Measurements from ENCODE around the gene LRRC23. TPM values are rescaled to one million over a fixed set of nuclear protein-coding genes. Genes with fewer than 3 reads are reported as not detected.

The LRRC23 gene
- total and polyA plus RNA-seq, 2 of the 13 experiments (the other 11 are each of a cell fraction or from before 2014, with no cell fraction given) = 6.0 to 7.8 TPM

DNA sequence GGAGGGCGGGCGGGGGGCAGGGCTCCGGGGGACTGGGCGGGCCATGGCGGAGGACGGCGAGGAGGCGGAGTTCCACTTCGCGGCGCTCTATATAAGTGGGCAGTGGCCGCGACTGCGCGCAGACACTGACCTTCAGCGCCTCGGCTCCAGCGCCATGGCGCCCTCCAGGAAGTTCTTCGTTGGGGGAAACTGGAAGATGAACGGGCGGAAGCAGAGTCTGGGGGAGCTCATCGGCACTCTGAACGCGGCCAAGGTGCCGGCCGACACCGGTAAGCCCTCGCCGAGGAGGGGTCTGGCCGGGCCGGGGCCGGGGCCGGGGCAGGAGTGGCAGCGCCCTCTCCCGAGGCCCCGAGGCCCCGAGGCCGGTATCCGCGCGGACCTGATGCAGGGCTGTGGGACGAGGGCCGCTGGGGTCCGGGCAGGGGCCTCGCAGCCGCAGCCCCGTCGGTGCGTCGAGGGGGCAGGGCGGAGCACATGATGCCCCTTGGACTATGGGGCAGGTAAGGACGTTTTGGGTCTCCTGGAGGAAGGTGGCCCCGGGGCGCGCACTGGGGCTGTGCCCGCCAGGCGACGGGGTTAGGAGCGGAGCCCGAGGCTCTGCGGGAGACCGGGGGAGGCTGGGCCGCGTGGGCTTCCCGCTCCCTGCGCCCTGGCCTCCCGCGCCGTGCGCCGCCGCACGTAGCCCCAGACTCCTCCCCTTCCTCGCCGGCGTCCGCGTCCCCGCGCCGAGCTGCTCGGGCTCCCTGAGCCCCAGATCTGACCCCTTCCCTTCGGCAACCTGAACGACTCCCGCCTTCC lies 37.0 kb upstream of the LRRC23 start, which contains the start of gene TPI1 (continued):
- TF ChIP-seq, protein P1, sequence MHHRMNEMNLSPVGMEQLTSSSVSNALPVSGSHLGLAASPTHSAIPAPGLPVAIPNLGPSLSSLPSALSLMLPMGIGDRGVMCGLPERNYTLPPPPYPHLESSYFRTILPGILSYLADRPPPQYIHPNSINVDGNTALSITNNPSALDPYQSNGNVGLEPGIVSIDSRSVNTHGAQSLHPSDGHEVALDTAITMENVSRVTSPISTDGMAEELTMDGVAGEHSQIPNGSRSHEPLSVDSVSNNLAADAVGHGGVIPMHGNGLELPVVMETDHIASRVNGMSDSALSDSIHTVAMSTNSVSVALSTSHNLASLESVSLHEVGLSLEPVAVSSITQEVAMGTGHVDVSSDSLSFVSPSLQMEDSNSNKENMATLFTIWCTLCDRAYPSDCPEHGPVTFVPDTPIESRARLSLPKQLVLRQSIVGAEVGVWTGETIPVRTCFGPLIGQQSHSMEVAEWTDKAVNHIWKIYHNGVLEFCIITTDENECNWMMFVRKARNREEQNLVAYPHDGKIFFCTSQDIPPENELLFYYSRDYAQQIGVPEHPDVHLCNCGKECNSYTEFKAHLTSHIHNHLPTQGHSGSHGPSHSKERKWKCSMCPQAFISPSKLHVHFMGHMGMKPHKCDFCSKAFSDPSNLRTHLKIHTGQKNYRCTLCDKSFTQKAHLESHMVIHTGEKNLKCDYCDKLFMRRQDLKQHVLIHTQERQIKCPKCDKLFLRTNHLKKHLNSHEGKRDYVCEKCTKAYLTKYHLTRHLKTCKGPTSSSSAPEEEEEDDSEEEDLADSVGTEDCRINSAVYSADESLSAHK (CRISPR knock-in tag; IDR thresholded peaks at IDR 0.05; ENCODE audit: borderline replicate concordance) = no peak
- TF ChIP-seq POLR2AphosphoS5 (IDR thresholded peaks at IDR 0.05; ENCODE audit: low read depth, low read length) (peak; percentile 99), HNF4A (CRISPR knock-in tag; IDR thresholded peaks at IDR 0.05) (no peak), HNF4G (IDR thresholded peaks at IDR 0.05; ENCODE audit: borderline replicate concordance, low read depth, low read length) (peak; percentile 28), HNF4G (CRISPR knock-in tag; IDR thresholded peaks at IDR 0.05; ENCODE audit: borderline replicate concordance, low read depth) (no peak), SUZ12 (IDR thresholded peaks at IDR 0.05; ENCODE audit: low read depth, low read length) (no peak), SMAD9 (CRISPR knock-in tag; IDR thresholded peaks at IDR 0.05) (no peak), MTF1 (CRISPR knock-in tag; IDR thresholded peaks at IDR 0.05) (peak; percentile 70; the same call in 1 of the 2 replicates), TOPORS (CRISPR knock-in tag; IDR thresholded peaks at IDR 0.05) (0 out of 2 replicates have a peak, but pooled peaks have one; percentile 74), HOXA5 (CRISPR knock-in tag; IDR thresholded peaks at IDR 0.05) (peak; percentile 93), SMAD3 (CRISPR knock-in tag; IDR thresholded peaks at IDR 0.05) (0 out of 2 replicates have a peak, but pooled peaks have one; percentile 54), RBFOX2 (IDR thresholded peaks at IDR 0.05; ENCODE audit: low read depth, low read length) (peak; percentile 95), KDM5B (CRISPR knock-in tag; IDR thresholded peaks at IDR 0.05; ENCODE audit: borderline replicate concordance) (peak; percentile 83), TGIF2 (CRISPR knock-in tag; IDR thresholded peaks at IDR 0.05) (no peak), ZNF253 (CRISPR knock-in tag; IDR thresholded peaks at IDR 0.05; ENCODE audit: borderline replicate concordance) (no peak), KDM3A (CRISPR knock-in tag; IDR thresholded peaks at IDR 0.05; ENCODE audit: low read depth) (0 out of 2 replicates have a peak, but pooled peaks have one; percentile 22), CAMTA2 (CRISPR knock-in tag; IDR thresholded peaks at IDR 0.05; ENCODE audit: borderline replicate concordance) (no peak; the same call in 1 of the 2 replicates), HMGXB4 (CRISPR knock-in tag; IDR thresholded peaks at IDR 0.05; ENCODE audit: borderline replicate concordance in 1 of 2, low read depth in 1 of 2) (peak; percentile 48 to 76; a peak in 3 of 4 replicates), NFYB (CRISPR knock-in tag; IDR thresholded peaks at IDR 0.05) (0 out of 2 replicates have a peak, but pooled peaks have one; percentile 29), ZNF296 (CRISPR knock-in tag; conservative IDR thresholded peaks at IDR 0.05) (0 out of 2 replicates have a peak, but pooled peaks have one; percentile 36)
- TF ChIP-seq, protein P2, sequence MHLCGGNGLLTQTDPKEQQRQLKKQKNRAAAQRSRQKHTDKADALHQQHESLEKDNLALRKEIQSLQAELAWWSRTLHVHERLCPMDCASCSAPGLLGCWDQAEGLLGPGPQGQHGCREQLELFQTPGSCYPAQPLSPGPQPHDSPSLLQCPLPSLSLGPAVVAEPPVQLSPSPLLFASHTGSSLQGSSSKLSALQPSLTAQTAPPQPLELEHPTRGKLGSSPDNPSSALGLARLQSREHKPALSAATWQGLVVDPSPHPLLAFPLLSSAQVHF (CRISPR knock-in tag; IDR thresholded peaks at IDR 0.05) = peak; percentile 39; the same call in 1 of the 2 replicates
- TF ChIP-seq, protein P3, sequence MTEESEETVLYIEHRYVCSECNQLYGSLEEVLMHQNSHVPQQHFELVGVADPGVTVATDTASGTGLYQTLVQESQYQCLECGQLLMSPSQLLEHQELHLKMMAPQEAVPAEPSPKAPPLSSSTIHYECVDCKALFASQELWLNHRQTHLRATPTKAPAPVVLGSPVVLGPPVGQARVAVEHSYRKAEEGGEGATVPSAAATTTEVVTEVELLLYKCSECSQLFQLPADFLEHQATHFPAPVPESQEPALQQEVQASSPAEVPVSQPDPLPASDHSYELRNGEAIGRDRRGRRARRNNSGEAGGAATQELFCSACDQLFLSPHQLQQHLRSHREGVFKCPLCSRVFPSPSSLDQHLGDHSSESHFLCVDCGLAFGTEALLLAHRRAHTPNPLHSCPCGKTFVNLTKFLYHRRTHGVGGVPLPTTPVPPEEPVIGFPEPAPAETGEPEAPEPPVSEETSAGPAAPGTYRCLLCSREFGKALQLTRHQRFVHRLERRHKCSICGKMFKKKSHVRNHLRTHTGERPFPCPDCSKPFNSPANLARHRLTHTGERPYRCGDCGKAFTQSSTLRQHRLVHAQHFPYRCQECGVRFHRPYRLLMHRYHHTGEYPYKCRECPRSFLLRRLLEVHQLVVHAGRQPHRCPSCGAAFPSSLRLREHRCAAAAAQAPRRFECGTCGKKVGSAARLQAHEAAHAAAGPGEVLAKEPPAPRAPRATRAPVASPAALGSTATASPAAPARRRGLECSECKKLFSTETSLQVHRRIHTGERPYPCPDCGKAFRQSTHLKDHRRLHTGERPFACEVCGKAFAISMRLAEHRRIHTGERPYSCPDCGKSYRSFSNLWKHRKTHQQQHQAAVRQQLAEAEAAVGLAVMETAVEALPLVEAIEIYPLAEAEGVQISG (CRISPR knock-in tag; IDR thresholded peaks at IDR 0.05) = peak; percentile 41
